Activated CD4-positive, CD25-positive, alpha-beta regulatory T cell treated with anti-CD3 and anti-CD28 coated beads, Interleukin-2, amount 50 U/mL, for 72 hours (primary cell): Measurements from ENCODE around the gene ARPC2.

Experiments used
- DNase-seq: peaks from one replicate; pipeline ENCODE4 v3.0.0; 2021

ARPC2 gene

DNA sequence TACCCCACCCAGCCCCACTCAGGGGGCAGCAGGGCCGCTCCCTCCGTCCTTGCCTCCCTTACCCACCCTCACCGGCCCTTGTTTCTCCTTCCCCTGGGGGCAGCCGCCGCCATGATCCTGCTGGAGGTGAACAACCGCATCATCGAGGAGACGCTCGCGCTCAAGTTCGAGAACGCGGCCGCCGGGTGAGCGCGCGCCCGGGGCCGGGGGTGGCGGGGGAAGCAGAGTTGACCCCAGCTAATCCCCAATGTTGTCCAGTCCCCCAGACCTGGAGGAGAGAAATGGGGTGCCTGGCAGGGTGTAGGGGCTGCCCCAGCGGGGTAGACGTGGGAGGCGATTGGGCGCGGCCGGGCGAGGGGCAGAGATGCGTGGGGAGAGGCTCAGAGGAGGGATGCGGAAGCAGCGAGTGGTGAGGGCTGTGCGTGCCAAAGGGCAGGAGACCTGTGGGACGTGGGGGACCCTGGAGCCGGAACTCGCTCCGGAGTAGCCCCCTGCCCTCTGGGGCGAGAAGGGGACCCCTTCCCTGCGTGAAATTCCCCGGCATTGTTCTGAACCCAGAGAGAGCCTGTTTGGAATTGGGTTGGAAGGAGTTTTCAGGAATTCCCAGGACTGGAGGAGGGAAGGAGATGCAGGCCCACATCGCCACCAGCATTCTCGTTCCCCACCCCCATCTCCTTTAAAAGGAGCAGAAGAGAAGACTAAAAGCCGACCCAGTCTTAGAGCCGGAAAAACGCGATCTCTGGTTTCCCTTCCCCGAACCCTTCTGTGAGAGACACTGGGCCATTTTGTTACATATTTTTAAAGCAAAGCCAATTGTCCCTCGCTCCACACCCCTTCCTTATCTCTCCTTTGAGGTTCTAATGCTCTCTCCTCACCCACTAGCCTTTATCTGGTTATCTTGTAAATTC, 625 bp downstream of the ARPC2 start:
- peak; percentile 78 for DNase-seq

DNA sequence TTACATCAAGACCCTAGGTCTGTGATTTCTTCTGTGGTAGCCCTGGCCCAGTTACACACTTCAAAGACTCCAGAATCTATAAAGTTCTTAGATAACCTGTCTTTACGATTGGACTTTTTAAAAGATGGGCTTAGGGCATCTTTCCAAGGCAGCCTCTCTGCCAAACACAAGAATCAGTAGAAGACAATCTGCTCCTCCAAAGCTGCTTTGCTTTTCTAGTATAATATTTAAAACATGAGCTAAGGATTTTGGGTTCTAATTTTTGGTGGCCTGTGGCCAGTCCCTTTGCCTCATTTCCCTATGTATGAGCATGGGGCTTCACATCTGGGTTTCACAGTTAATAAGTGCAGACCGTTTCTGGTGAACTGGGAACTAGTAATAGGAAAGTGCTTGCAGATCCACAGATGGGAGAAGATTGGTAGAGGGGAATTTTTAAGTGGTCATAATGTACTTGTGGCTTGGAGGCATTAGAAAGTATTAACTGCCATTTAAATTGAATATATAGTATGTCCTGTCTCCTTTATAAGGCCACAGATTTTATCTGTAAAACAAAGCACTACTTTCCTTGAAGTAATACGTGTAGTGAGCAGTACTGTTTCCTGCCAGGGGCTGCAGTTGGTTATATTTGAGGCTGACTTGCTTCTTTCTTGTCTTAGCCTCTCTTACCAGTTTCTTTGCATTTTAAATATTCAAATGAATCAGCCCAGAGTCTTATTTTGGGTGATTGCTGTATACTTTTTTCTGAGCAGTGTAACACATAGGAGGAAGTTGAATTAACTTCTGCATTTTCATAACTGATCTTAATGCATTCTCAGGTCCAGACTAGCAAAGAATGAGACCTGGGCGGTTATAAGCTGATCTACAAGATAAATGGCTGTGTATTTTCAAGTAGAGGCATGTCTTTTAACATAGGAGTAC, 1.5 kb downstream of the ARPC2 start:
- DNase-seq: no peak

DNA sequence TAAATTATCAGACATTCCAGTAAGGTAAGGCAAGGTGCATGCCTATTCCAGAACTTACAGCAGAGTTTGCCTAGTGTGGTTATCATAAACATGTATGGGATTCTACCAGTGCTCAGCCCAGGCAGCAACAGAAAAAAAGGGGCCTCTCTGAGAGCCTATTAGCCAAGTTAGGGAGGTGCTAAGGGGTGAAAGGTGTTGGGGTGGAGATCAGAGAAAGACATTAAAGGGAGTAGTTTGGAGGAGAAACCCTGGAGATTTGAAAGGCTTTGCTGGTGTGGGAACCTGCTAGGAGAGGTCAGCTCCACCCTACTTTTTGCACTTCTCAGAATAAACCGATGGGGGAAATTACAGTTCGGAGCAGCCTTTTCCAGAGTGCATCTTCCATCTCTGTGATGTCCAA, 2.9 kb downstream of the ARPC2 start:
- DNase-seq: no peak

DNA sequence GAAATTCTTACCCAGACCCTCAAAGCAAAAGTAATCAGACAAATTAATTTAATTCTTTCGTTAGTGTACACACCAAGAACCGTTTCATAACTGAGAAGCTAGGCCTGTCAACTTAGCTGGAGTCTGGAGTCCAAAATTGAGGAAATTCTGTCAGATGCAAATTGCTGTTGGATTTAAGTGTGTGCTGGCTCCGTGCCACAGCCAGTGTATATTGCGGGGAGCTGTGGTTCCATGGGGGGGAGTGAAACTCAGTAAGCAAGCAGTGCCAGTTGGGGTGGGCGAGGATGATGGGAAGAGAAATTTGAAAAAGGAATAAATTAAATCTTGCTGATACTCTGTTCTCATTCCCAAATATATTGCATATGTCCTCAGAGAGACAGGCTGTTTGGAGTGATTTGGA, 4.0 kb downstream of the ARPC2 start:
- no peak for DNase-seq

DNA sequence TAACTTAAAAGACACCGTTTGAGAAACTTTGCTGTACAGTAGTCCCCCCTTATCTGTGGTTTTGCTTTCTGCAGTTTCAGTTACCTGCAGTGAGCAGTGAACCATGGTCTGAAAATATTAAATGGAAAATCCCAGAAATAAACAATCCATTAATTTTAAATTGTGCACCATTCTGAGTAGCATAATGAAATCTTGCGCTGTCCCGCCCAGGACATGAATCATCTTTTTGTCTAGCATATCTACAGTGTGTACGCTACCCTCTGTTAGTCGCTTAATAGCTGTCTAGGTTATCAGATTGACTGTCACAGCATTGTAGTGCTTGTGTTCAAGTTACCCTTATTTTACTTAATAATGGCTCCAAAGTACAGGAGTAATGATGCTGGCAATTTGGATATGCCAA, 6.1 kb downstream of the ARPC2 start:
- DNase-seq: no peak

DNA sequence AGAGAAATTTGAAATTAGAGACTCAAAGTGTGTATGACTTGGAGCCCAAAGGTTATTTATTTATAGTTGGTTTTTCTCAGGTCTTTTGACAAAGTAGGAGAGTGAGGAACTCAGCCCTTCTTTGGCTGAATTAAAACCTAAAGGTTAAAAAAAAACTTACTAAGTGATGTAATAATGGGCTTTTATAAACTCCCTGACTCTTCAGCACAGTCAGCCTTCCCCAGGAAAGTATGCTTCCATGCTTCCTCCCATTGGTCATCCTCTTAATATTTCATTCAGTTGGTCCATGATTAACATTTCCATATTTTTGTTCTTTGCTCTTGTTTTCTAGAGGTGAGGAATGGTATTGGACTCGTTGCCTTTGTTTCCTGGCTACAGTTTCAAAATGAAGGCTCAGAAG, 7.2 kb downstream of the ARPC2 start:
- no peak for DNase-seq

DNA sequence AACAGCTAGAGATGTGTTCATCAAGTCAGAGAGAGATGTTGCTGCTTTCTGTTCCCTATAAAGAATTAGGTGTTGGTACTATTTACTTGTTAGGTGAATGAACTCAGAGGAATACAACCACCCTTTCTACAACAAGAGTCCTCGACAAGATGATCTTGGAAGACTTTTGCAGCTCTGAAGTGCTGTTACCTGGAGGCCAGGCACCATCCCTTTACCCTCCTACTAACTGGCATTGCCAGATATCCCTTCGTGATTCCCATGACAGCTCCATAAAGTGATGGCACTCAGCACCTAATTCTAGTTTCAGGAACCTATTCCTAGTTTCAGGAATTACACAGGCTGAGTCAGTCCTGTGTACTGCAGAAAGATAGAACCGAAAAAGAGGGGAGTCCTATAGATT, 9.9 kb downstream of the ARPC2 start:
- no peak for DNase-seq

DNA sequence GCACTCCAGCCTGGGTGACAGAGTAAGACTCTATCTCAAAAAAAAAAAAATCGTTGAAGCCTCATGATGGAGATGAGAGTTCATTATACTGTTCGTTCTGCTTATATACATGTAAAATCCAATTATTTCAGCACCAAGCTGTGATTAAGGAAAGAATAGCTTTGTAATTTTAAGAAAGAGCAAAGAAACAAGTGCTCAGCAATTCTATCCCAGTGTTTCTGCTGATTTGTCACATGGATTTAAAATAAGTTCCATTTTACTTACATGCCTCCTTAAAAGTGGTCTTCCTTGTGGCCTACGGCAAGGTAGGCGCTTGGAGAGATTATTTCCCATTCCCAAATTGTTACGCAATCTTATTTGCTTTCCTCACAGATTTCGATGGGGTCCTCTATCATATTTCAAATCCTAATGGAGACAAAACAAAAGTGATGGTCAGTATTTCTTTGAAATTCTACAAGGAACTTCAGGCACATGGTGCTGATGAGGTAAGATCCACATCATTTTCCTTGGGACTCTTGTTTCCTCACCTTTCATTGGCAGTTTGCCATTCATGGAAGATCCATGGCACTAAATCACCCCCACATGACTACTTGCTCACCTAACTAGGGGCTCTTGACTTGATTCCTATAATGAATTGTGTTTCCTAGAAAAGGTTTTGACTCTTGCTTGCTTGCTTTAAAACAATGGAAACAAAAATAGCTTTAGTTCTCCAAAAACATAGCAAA, 11.5 kb downstream of the ARPC2 start:
- DNase-seq: no peak

DNA sequence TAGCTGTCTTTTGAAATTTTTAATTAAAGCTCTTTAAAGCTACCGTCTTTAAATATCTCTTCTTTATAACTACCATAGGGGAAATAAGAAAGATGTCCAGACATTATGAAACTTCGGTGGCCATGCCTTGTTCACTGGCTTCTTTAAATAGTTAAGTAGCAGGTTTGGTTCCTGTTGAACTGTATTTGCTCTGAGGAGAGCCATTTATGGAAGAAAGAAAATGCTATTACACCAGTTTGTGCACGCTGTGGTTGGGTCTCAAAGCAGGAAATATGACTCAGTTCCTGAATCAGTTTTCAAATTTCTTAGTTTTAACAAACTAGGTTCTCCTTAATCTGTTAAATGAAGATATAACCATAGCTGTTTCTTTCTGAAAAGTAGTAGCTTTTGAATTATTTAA, 12.2 kb downstream of the ARPC2 start:
- no peak for DNase-seq

DNA sequence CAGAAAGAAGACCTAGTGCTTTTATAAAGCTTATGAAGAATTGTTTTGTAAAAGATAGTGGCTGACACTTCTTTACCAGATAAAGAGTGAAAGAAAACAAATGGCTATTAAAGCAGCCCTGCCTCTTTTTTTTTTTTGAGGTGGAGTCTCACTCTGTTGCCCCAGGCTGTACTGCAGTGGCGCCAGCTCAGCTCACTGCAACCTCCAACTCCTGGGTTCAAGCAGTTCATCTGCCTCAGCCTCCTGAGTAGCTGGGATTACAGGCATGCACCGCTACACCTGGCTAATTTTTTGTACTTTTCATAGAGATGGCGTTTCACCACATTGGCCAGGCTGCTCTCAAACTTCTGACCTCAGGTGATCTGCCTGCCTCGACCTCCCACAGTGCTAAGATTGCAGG, 12.9 kb downstream of the ARPC2 start:
- no peak for DNase-seq

DNA sequence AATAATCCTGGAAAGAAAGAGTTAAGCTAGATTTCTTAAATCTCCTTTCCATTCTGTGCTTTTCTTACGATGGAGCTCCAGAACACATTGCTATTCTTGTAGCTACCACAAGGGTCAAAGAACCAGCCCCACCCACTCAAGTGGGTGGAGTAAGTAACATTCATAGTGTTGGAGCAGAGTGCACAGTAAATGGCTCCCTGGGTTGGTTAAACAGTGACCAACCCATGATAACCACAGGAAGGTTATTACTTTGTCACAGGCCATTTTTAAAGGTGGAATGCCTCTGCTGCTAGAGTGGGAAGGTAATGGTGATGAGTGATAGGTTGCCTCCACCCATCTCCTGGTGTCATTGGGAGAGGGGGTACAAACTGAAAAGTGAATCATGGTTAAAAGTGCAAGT, 13.9 kb downstream of the ARPC2 start:
- DNase-seq: no peak

DNA sequence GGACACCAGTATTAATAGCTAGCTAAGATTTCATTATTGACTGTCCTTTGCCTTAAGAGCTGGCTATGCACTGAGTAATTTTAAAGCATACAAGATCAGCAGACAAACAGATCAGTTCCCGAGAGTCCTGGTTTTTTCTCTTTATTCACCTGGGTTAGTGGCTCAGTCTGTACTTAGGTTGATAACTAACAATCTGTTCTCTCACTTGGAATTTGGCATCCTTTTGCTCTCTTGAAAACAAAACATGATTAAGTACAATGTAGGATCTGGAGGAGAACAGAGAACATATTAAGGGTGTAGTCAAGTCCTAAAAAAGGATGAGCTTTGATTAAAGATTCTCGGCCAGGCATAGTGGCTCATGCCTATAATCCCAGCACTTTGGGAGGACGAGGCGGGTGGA, 16.6 kb downstream of the ARPC2 start:
- no peak for DNase-seq

DNA sequence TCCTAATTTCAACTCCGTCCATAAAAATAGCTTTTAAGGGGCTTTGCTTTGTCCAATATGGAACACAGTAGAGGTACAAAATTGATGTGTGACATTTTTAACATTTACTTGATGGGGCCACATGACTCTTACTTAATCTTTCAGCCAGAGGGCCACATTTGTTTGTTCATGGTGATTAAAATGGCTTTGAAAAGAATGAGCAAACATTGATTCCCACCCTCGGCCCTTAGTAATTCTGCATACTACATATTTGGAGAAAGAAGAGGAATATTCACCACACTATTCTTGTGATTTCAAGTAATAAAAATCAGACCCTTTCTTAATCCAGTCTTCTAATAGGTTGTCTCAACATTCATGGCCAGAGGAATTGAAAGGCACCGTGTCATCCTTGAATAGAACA, 17.5 kb downstream of the ARPC2 start:
- no peak for DNase-seq

DNA sequence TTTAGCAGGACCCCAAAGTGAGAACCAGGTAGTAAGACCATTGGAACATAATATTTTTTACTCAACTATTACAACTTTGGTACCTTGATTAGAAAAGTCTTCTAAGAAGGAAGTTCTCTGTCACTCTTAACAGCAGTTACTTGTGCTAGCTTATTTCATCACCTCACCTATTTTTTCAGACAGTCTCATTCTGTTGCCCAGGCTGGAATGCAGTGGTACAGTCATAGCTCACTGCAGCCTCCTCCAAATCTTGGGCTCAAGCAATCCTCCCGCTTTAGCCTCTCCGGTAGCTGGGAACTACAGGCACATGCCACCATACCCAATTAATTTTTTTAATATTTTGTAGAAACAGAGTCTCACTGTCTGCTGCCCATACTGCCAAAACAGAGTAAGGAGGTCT, 18.0 kb downstream of the ARPC2 start:
- no peak for DNase-seq

DNA sequence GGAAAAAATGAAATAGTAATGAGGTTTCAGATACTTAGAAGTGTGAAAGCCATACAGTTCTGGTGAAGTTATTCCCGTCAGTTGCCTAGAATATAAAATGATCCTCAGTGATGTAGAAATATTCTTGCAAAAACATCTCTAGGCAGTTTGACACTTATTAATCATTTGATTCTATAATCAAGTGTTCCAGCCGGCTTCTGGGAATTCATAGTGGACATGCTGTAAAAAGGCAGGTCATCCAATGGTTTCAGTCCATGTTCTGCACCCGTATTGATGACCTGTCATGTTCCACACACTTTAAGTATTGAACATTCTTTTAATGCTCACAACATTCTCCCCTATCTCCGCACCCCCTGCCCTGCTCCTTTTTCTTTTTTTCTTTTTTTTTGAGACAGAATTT, 19.8 kb downstream of the ARPC2 start:
- no peak for DNase-seq

DNA sequence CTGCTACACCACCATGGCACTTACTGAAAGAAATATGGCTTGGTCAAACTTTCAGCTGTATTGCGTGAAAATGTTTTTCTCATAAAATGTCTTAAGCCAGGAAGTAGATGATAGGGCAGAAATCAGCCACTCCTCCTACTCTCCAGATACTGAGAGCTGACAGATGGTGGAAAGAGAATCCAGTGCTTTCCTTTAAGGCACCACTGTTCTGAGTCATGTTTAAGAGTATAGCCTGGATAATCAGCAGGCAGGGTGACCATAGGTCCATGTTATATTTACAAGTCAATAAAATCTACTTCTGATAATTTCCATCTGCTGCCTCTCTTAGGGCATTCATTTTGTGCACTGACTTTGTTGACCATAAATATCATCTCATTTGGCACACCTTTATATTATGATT, 21.9 kb downstream of the ARPC2 start:
- no peak for DNase-seq

DNA sequence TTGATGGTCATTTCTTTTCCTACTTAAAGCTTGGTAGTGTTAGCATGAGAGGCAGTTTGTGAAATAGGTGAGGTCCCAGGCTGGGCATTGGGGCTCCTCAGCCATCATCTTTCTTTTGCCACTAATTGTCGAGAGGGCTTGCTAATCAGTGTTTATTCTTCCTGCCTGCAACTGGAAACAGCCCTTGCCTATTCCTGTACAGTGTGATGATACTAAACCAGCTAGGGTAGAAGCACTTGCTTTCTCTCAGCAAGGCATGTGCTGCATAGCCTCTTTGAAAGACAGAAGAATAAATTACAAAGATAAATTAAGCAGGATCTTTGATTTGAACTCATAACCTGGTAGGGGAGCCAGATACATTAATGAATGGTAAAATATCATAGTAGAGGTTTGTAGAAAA, 27.2 kb downstream of the ARPC2 start:
- no peak for DNase-seq

DNA sequence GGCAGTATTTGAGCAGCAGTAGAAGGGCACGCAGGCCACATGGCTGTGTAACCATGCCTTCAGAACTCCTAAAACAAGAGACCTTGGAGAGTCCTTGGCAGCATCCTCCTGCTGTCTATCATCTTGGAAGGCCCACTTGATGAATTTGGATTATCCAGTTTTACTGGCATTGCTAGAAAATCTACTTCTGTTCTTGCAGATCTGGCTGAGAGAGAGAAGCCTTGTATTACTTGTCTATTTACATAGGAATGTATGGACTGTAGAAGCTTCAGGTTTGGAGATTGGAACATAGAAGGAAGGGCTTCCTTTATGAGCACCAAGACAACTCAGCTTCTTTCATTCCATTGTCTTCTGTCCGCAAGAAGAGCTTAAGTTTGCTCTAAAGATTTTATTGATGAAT, 27.7 kb downstream of the ARPC2 start:
- no peak for DNase-seq

DNA sequence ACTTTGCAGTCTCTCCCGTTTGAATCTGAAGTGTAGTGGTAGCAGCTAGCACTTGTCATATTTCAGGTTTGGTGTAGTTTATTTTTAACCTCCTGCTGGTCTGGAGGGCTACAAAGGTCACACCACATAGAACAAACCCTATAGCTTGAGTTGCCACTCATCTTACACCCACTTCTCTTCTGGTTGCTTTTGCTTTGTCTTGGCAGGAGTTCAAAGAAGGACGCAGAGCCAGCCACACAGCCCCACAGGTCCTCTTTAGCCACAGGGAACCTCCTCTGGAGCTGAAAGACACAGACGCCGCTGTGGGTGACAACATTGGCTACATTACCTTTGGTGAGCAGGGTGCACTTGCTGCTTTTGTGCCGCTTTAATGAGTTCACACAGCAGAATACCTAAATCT, 28.2 kb downstream of the ARPC2 start:
- no peak for DNase-seq

DNA sequence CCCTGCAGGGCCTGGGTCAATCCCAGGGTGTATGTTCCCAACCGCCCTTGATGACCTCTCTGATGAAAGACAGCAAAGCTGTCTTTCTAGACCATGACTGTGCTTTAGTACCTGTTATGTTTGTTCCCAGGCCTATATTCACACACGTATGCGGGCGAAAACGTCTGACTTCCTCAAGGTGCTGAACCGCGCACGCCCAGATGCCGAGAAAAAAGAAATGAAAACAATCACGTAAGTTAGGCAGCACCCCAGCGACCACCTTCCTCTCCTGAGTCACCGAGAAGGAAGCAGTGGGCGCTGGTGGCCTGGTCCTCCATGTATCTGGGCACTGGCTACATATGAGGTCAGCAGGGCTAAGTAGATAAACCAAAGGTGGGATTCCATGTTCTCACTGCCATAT, 32.7 kb downstream of the ARPC2 start:
- no peak for DNase-seq

DNA sequence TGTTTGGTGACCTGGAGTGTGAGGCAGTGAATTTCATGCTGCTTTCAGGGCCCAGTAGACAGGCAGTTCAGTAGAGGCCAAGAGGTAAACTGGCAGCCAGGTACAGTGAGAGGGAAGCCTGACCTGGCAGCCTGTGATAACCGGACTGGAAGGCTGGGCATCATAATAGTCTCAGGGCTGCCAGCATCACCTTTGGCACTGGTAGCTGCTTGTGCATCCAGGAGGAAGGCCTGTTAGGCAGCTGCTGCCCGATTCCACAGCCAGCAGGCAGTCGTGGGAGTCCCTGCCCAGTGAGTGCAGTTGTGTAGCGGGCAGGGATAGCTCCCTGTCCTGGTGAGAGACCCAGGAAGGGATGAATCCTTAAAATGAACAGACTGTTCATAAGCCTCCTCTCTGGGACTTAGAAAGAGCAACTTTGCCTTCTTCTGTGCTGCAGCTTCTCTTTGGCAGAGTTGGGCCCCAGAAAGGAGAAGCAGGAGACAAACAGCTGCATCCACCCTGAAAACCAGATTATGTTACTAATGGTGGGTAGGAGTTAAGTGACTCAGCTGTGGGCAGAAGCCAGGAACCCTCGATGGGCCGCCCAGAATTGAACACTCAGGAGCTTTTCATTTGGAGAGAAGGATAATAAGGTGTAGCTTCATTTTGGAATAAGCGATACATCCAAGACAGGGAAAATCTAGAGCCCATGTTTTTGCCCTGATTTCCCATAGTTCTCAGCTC, 35.7 kb downstream of the ARPC2 start:
- no peak for DNase-seq

DNA sequence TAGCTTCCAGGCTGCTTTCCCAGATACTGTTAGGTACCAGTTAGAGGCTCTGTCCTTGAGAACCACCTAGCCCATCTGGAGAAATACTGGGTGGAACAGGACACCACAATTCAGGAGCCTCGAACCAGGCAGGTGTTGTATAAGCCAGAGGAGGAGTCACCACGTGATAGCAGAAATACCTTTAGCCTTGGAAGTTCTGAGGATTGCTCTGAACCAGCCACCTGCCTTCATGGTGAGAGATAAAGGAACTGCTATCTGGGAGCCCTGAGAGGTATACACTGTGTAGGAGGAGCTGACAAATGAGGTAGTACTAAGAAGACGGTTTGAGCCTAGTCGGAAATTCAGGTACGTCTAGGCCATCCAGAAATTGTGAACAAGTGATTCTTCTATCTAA, 36.2 kb downstream of the ARPC2 start:
- DNase-seq: no peak

DNA sequence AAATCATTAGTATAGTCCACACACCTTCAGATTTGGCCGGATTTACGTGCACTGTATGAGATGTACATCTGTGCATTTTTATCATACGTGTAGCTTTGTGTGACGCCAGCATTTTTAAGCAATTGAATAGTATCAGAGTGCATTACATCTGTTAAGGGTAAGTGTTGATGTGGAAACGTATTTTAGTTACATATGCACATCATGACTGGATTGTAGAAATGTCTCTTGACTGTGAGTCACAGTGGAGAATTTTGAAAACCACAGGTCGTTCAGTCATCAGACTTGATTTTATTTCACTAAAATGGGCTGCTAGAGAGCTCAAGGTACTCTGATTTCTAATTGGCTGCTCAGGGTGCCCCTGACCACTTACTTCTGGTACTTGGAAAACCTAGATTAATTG, 38.5 kb downstream of the ARPC2 start:
- no peak for DNase-seq
